GM19238 (cell line): Measurements from ENCODE around the gene PVRIG.
A peak's percentile ranks its signal among the peaks of the same experiment; 100 is the strongest.
"Not testable (repeated sequence)": the region's sequence is repeated elsewhere in the genome, so short reads cannot be mapped to it uniquely, and the experiment has no call there.

Experiments used
- DNase-seq: peaks from one replicate; pipeline ENCODE4 v3.0.0; 2011; ENCODE audit warnings: low spot score; ENCODE audit not compliant: insufficient read length

The PVRIG gene

DNA sequence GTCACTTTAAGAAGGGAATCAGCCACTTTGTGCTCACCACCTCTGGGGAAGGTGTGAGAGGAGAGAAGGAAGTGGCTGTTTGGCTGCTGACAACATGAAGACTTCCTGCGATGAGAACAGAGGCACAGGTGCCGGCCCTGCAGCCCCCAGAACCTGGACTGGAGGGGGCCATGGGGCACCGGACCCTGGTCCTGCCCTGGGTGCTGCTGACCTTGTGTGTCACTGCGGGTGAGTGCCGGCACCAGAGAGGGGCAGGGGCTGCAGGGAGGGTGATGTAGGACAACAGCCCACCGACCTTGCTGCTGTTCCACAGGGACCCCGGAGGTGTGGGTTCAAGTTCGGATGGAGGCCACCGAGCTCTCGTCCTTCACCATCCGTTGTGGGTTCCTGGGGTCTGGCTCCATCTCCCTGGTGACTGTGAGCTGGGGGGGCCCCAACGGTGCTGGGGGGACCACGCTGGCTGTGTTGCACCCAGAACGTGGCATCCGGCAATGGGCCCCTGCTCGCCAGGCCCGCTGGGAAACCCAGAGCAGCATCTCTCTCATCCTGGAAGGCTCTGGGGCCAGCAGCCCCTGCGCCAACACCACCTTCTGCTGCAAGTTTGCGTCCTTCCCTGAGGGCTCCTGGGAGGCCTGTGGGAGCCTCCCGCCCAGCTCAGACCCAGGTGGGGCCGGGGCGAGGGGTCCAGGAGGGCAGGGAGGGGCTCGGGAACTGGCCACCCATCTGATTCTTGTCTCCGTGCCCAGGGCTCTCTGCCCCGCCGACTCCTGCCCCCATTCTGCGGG is at the start of gene PVRIG:
Gene PVRIG, plus strand, starts transcription at position 149 of the 785 bp plus-strand sequence. Its CDS starts 22 bp downstream, at position 171.
- not testable (repeated sequence) for DNase-seq

- no peak for DNase-seq
Observed at GRCh38 chr7:100170101-100170897, 49.5 kb upstream of the PVRIG start.

DNA sequence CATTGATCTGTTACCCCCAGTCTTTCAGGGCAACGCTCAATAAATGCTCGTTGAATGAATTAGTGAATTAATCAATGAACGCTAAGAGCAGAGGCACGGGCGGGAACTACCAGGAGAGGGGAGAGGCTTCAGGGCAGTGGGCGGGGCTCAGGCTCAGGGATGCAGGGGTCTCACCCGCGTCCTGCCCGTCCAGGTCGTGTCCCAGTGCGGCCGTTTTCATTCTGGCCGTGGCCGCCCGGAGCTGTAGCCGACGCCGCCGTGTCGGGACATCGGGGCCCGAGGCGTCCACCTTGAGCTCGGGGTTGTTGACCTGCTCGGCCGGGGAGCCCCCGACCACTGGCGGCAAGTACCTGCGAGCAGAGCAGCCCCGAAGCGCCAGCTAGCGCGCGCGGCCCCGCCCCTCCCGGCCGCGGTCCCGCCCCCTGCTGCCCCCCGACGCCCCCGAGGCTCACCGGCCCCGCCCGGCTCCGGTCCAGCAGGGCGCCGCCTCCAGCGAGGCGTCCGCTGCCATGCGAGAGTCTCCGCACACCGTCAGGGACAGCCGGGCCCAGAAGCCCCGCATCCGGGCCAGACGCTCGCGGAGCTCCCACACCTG is 48.6 kb upstream of the PVRIG start:
- no peak for DNase-seq

- DNase-seq, result no peak
Observed at GRCh38 chr7:100171840-100172239, 47.9 kb upstream of the PVRIG start.

DNA sequence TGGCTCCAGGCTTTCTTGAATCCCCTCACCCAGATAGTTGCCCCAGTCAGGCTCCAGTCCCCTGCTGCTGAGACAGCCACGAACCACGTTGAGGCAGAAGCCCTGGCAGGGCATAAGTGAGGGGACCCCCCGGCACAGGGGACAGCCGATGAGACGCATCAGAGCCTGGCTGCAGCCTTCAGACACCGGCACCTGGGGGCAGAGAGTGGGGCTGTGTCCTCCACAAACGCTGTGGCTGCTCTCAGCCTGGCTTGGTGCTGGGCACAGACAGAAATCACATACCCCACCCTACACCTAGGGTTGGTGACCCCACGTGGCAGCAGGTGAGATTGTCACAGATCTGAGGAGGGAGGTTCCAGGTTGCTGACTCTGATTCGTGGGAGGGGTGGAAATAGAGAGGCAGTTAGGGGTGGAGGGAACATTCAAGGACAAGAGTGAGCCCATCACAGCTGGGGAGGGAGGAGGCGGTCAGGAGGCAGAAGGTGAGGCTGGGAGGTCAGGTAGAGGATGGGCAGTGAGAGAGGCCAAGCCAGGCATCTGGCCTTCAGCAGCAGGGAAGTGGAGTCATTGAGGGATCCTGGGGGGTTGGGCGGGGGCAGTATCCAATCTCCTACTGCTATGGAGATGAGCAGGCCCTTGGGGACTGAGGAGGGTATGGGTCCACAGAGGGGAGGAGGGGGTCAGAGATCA is 45.8 kb upstream of the PVRIG start:
- no peak for DNase-seq

- no peak for DNase-seq
Observed at GRCh38 chr7:100174582-100174981, 45.2 kb upstream of the PVRIG start.

- DNase-seq, result no peak
Observed at GRCh38 chr7:100175296-100175935, 44.3 kb upstream of the PVRIG start.

- DNase-seq, result no peak
Observed at GRCh38 chr7:100176096-100177044, 43.4 kb upstream of the PVRIG start.

GRCh38 chr7:100177045-100178001 is 42.4 kb upstream of the PVRIG start, which contains the start of the genes GPC2 and STAG3:
Gene GPC2 (minus strand): TSS chr7:100177381. CDS start chr7:100177199, 182 bp downstream.
Gene STAG3 (plus strand): TSS chr7:100177918. CDS start chr7:100180557, 2,639 bp downstream.
- peak; percentile 94 for DNase-seq

- not testable (repeated sequence) for DNase-seq
Observed at GRCh38 chr7:100180084-100180483, 39.7 kb upstream of the PVRIG start.

DNA sequence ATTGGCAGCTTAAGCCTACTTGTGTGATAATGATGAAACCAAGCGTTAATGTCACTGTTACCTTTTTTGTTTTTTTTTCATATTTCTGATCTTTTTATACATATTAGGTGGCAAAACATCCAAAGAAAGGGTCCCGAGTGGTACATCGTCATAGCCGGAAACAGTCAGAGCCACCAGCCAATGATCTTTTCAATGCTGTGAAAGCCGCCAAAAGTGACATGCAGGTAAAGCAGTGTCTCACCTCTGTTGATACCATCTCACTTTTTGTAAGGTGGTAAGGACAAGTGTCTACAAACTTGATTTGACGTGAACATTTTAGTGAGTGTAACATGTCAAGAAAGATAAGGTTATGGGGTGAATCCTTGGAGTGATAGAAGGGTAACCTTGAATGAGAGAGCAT is 37.1 kb upstream of the PVRIG start:
- DNase-seq, result not testable (repeated sequence)

- not testable (repeated sequence) for DNase-seq
Observed at GRCh38 chr7:100183090-100183489, 36.7 kb upstream of the PVRIG start.

DNA sequence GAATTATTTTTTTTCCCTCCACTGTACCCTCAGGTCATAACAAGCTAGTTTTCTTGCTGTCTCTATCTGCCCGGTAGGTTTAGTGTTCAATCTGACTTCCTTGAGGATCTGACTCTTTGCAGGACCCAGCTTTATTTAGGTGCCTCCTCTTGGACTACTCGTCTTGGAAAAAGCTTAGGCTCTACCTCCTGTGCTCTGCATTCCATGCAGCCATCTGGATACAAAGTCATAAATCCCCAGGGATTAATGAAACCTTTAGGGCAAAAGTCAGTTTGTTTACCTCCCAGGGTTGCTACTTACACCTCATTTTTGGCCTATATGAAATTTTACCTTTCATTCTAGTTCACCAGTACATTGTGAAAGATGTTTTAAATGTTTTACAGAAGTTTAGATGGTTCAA is 34.0 kb upstream of the PVRIG start:
- DNase-seq, result no peak

DNA sequence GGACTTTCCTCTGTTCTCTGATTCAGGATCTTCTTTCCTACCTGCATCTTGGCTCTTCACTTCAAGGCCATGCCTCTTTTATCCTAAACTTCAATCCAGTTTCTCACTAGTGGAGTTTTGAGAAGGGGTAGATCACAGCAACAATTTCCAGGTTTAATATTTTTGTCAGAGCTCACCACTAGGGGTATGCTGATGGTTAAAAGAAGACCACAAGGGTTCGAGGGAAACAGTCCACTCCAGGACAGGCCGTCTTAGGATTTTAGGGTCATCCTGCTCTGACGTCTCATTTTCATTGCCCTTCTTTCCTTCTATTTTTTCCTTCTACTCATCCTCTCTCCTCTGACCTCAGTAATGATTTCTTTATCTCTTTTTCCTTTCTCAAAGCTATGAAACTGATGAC is 30.7 kb upstream of the PVRIG start:
- no peak for DNase-seq

GRCh38 chr7:100190048-100190711 is 29.6 kb upstream of the PVRIG start:
- DNase-seq, result no peak

GRCh38 chr7:100191775-100192174 is 28.0 kb upstream of the PVRIG start:
- DNase-seq, result no peak

- DNase-seq, result not testable (repeated sequence)
Observed at GRCh38 chr7:100192281-100192862, 27.4 kb upstream of the PVRIG start.

- DNase-seq, result no peak
Observed at GRCh38 chr7:100192969-100193368, 26.8 kb upstream of the PVRIG start.
